K562 (cell line): Measurements from ENCODE around the gene WIPF3. TPM values are rescaled to one million over a fixed set of nuclear protein-coding genes. Genes with fewer than 3 reads are reported as not detected.

Source experiments
- ATAC-seq: fragments of 200-7000 bp; cut with Tn5 transposase; 3 replicates; pipeline ENCODE4 v1.9.1; 2020; ENCODE audit warnings: moderate library complexity
- BruUV-seq: library from RNA; stranded (reverse); fragments of 400-500 nt; replicated peaks from 2 replicates; lab custom pipeline; 2021; lab: Mats Ljungman, UMichigan
- CTCF ChIA-PET: fragments of 300-600 bp; formaldehyde crosslinking; extraction: SDS; loops from one replicate; lab custom pipeline; 2021; ENCODE audit warnings: low intra/inter-chr PET ratio; lab: Yijun Ruan, JAX
- POLR2A ChIA-PET: fragments of 300-600, 350-650 bp; sonication (Branson Sonifier 250); formaldehyde crosslinking; extraction: SDS; loops from one replicate; lab custom pipeline; 2021; ENCODE audit warnings: antibody characterized with exemption, inconsistent platforms; lab: Yijun Ruan, JAX
- DNase-seq, 4 experiments: peaks; one replicate each; pipeline versions ENCODE4 v3.0.0 to v3.0.0-alpha.2; 2011 to 2018; ENCODE audit warnings: low spot score in 3 of 4, mixed read lengths in 3 of 4; ENCODE audit errors: extremely low read depth in 1 of 4
- FAIRE-seq: peaks from 2 replicates; lab custom pipeline; 2011; peaks lifted over from hg19 to GRCh38; lab: Jason Lieb, UNC
- H2AFZ ChIP-seq: 2 replicates; pipeline ENCODE4 v1.6.0; 2011; ENCODE audit warnings: low read depth, low read length, control low read depth, inconsistent platforms
- H3K27ac ChIP-seq: fragments of 200-600 bp; 3 replicates; pipeline ENCODE4 v1.8.0; 2011; ENCODE audit warnings: low read depth, mild to moderate bottlenecking, control low read depth, inconsistent platforms, low read length, moderate library complexity, mixed read lengths; ENCODE audit errors: extremely low read depth
- H3K27me3 ChIP-seq, 2 experiments: fragments of 300-600 bp in 1 of 2; 2 replicates in 1 of 2; 3 replicates in 1 of 2; pipeline versions ENCODE4 v1.6.0 to v1.8.0; 2011; ENCODE audit warnings: inconsistent platforms in 2 of 2, low read length in 2 of 2, mild to moderate bottlenecking in 1 of 2, mixed read lengths in 1 of 2, moderate library complexity in 1 of 2; ENCODE audit not compliant: control insufficient read depth in 2 of 2, insufficient read depth in 2 of 2
- H3K36me3 ChIP-seq: fragments of 300-600 bp; 3 replicates; pipeline ENCODE4 v1.8.0; 2011; ENCODE audit warnings: mild to moderate bottlenecking, low read length, inconsistent platforms; ENCODE audit not compliant: control insufficient read depth, insufficient read depth
- H3K4me1 ChIP-seq, 2 experiments: fragments of 200-600 bp in 1 of 2; replicated peaks in 1 of 2; 2 replicates in 1 of 2; 3 replicates in 1 of 2; pipeline versions ENCODE4 v1.5.1 to v1.8.0; 2011; ENCODE audit warnings: inconsistent platforms in 2 of 2, low read length in 2 of 2, mild to moderate bottlenecking in 1 of 2, mixed read lengths in 1 of 2, moderate library complexity in 1 of 2; ENCODE audit not compliant: control insufficient read depth in 2 of 2, insufficient read depth in 2 of 2
- H3K4me2 ChIP-seq: 2 replicates; pipeline ENCODE4 v1.6.1; 2011; ENCODE audit warnings: low read length, control low read depth, inconsistent platforms, mixed read lengths; ENCODE audit not compliant: insufficient read depth
- H3K4me3 ChIP-seq: fragments of 200-600 bp; sonication (generic), shearing (Covaris generic); 2 replicates; pipeline ENCODE4 v1.5.1; 2016; ENCODE audit warnings: control low read depth, inconsistent platforms
- H3K79me2 ChIP-seq: fragments of 200-600 bp; 3 replicates; pipeline ENCODE4 v1.8.0; 2011; ENCODE audit warnings: low read length, inconsistent platforms; ENCODE audit not compliant: control insufficient read depth, insufficient read depth
- H3K9ac ChIP-seq, 2 experiments: 2 replicates each; pipeline versions ENCODE4 v1.6.0 to v1.6.1; 2011; ENCODE audit warnings: low read depth in 2 of 2, low read length in 2 of 2, control low read depth in 1 of 2, inconsistent platforms in 1 of 2, mild to moderate bottlenecking in 1 of 2, mixed read lengths in 1 of 2; ENCODE audit not compliant: insufficient read depth in 1 of 2
- H3K9me1 ChIP-seq: one replicate; pipeline ENCODE4 v1.6.0; 2011; ENCODE audit warnings: inconsistent platforms, mild to moderate bottlenecking, low read length, moderate library complexity; ENCODE audit not compliant: control insufficient read depth, insufficient read depth
- H3K9me3 ChIP-seq: replicated peaks from 2 replicates; pipeline ENCODE4 v1.5.1; 2011; ENCODE audit warnings: low read depth, low read length, inconsistent platforms; ENCODE audit not compliant: control insufficient read depth, insufficient read depth
- H4K20me1 ChIP-seq: replicated peaks from 2 replicates; pipeline ENCODE4 v1.6.1; 2011; ENCODE audit warnings: low read length, inconsistent platforms, mixed read lengths; ENCODE audit not compliant: control insufficient read depth, insufficient read depth
- ARID4B ChIP-seq: sonication (generic); formaldehyde crosslinking; IDR thresholded peaks from 2 replicates; pipeline ENCODE4 v1.8.0; 2022; ENCODE audit warnings: mild to moderate bottlenecking, missing genetic modification reagents
- CBFA2T2 ChIP-seq: fragments of 450-650 bp; conservative IDR thresholded peaks from 2 replicates; pipeline ENCODE4 v1.6.1; 2017; ENCODE audit warnings: mild to moderate bottlenecking
- CBX1 ChIP-seq: sonication (generic); IDR thresholded peaks from 2 replicates; pipeline ENCODE4 v1.6.1; 2016; ENCODE audit warnings: antibody characterized with exemption, low read depth, mild to moderate bottlenecking
- FOXA1 ChIP-seq: fragments of 450-650 bp; IDR thresholded peaks from 2 replicates; pipeline ENCODE4 v1.6.1; 2016; ENCODE audit warnings: mild to moderate bottlenecking, borderline replicate concordance
- FOXM1 ChIP-seq, 2 experiments: fragments of 450-650 bp in 1 of 2; sonication (generic) in 1 of 2; formaldehyde crosslinking in 1 of 2; IDR thresholded peaks; 2 replicates each; pipeline versions ENCODE4 v1.6.1 to v1.9.0; 2017 to 2022; ENCODE audit warnings: low read depth in 2 of 2, mild to moderate bottlenecking in 2 of 2, missing genetic modification reagents in 1 of 2, moderate library complexity in 1 of 2
- HNRNPLL ChIP-seq: fragments of 200-400 bp; formaldehyde crosslinking; IDR thresholded peaks from 2 replicates; pipeline ENCODE4 v1.6.1; 2017; ENCODE audit warnings: low read length, low read depth, mild to moderate bottlenecking; ENCODE audit not compliant: poor library complexity, severe bottlenecking
- PHF20 ChIP-seq: fragments of 450-650 bp; IDR thresholded peaks from 2 replicates; pipeline ENCODE4 v1.6.1; 2018; ENCODE audit not compliant: partially characterized antibody
- SFPQ ChIP-seq: fragments of 200-400 bp; formaldehyde crosslinking; IDR thresholded peaks from 2 replicates; pipeline ENCODE4 v1.6.1; 2017; ENCODE audit warnings: mild to moderate bottlenecking, low read depth, low read length, moderate library complexity
- UBTF ChIP-seq, 2 experiments: IDR thresholded peaks; 2 replicates each; pipeline ENCODE4 v1.6.1; 2012; ENCODE audit warnings: improper control_type of control experiment in 2 of 2, low read depth in 2 of 2, low read length in 2 of 2, borderline replicate concordance in 1 of 2
- ZBED1 ChIP-seq: IDR thresholded peaks from 2 replicates; pipeline ENCODE4 v1.6.1; 2014
- ZBTB8A ChIP-seq: fragments of 450-650 bp; IDR thresholded peaks from 2 replicates; pipeline ENCODE4 v1.6.1; 2018; ENCODE audit warnings: mild to moderate bottlenecking, moderate library complexity; ENCODE audit not compliant: partially characterized antibody
- ZKSCAN3 ChIP-seq: fragments of 250-450 bp; sonication (Bioruptor Pico); IDR thresholded peaks from 2 replicates; pipeline ENCODE4 v1.4.0; 2020
- ZNF184 ChIP-seq: sonication (generic); formaldehyde crosslinking; IDR thresholded peaks from 2 replicates; pipeline ENCODE4 v1.5.0; 2020; ENCODE audit warnings: missing genetic modification reagents
- WGBS: fragments of 100-300 bp; shearing (Covaris generic); methylation state at CpG from one replicate; pipeline ENCODE4 v1.1.6; 2016; ENCODE audit warnings: low coverage, mixed read lengths; ENCODE audit not compliant: insufficient coverage; ENCODE audit errors: missing lambda C conversion rate; 5-methylcytosine and 5-hydroxymethylcytosine counted together
- in situ Hi-C: fragments of 300-500 bp; cut with MboI; formaldehyde crosslinking; loops from 4 replicates; pipeline ENCODE4 v1.15.0; 2018; ENCODE audit warnings: inconsistent platforms, mixed read lengths
- intact Hi-C: fragments of 100-400 bp; cut with micrococcal nuclease; formaldehyde crosslinking; loops from 2 replicates; pipeline ENCODE4 v1.14.2; 2022
- polyA plus RNA-seq, 8 experiments: library from polyadenylated mRNA; depleted of rRNA in 4 of 8; stranded (reverse) in 5 of 8; unstranded in 3 of 8; fragments of >200 nt; fragmentation: Nextera tagmentation in 2 of 8; fragmentation: Illumina TruSeq in 1 of 8; extraction: Ambion mirVana in 2 of 8; extraction: Trizol in 1 of 8; gene quantifications; 2 replicates each; pipeline versions ENCODE4 v1.2.1 to v1.2.3, GENCODE V29; 2011 to 2014; ENCODE audit warnings: inconsistent platforms in 1 of 8, missing spikeins in 1 of 8
- total RNA-seq, 7 experiments: library from RNA; depleted of rRNA in 6 of 7; stranded (reverse); fragments of >200 nt in 6 of 7; fragmentation: Illumina TruSeq in 2 of 7; extraction: Trizol in 2 of 7; gene quantifications; 2 replicates each; pipeline versions ENCODE4 v1.2.1 to v1.2.3, GENCODE V29; 2011 to 2021; ENCODE audit warnings: low replicate concordance in 1 of 7

Gene WIPF3
- total and polyA plus RNA-seq, 9 of the 15 experiments (the other 6 are each of a cell fraction or from before 2014, with no cell fraction given) = 0.18 to 3.2 (median 1.7) TPM

- TF ChIP-seq ARID4B (no peak), ZBTB8A (no peak), HNRNPLL (no peak), ZBED1 (no peak), CBFA2T2 (no peak), CBX1 (no peak)
Measured at GRCh38 chr7:29864656-29865055, 58.3 kb downstream of the WIPF3 start (continued).

GRCh38 chr7:29865526-29865925, 59.2 kb downstream of the WIPF3 start:
- H3K4me1 ChIP-seq = no peaks in the 10 kb centered on the region
- no peaks in the 10 kb centered on the region for H3K9me3 ChIP-seq
- H4K20me1 ChIP-seq = no peaks in the 10 kb centered on the region
- POLR2A ChIA-PET = interaction anchor here (0.8 kb wide), 1 partner anchor 47 kb away, joined by 3 read pairs; no protein-coding TSS in a partner anchor
- no peak overlapping the region for H2AFZ ChIP-seq
- no peaks in the 10 kb centered on the region for H3K79me2 ChIP-seq
- ATAC-seq (no peak), DNase-seq (no peak), FAIRE-seq (no peak)
- H3K27ac ChIP-seq = no peak overlapping the region
- H3K36me3 ChIP-seq = no peaks in the 10 kb centered on the region
- 38% methylated on average over 4 of the region's 4 CpGs for WGBS
- intact Hi-C loops (no loop called here), in situ Hi-C loops (no loop called here)
- no peak overlapping the region for H3K4me2 ChIP-seq
- no peak overlapping the region for H3K4me3 ChIP-seq
- no peak overlapping the region for H3K9ac ChIP-seq
- no peaks in the 10 kb centered on the region for H3K9me1 ChIP-seq
- H3K27me3 ChIP-seq = no peaks in the 10 kb centered on the region
- no TSS peak for BruUV-seq
- CTCF ChIA-PET = no interaction called here
- TF ChIP-seq ZNF184 (no peak), SFPQ (no peak), ZKSCAN3 (CRISPR knock-in tag) (no peak), UBTF (IDR thresholded peaks at IDR 0.05; ENCODE audit: borderline replicate concordance in 1 of 2, low read depth in 2 of 2, low read length in 2 of 2) (no peak), FOXA1 (no peak), PHF20 (no peak), FOXM1 (IDR thresholded peaks at IDR 0.05; ENCODE audit: low read depth) (no peak), FOXM1 (CRISPR knock-in tag; IDR thresholded peaks at IDR 0.05; ENCODE audit: low read depth) (no peak)
